Measurements from ENCODE around the gene MASP1. TPM values are rescaled to one million over a fixed set of nuclear protein-coding genes. Genes with fewer than 3 reads are reported as not detected.

The MASP1 gene
- total and polyA plus RNA-seq, 2 of the 4 experiments (the other 2 are of a cell fraction) = 13.1 to 16.2 TPM

GRCh38 chr3:187310226-187310625 lies 18.7 kb upstream of the MASP1 start:
- H3K9me3 ChIP-seq (ENCODE audit: control insufficient read depth, insufficient read depth, low read length) = no peaks in the 10 kb centered on the region
- no peaks in the 10 kb centered on the region for H3K79me1 ChIP-seq (ENCODE audit: low read depth in 1 of 2, low read length in 2 of 2)
- H3K27ac ChIP-seq (ENCODE audit: insufficient read depth, low read length) = no peak overlapping the region
- no peaks in the 10 kb centered on the region for H3K9me1 ChIP-seq (ENCODE audit: insufficient read depth, low read length)
- no peak overlapping the region for H2AK9ac ChIP-seq (replicated peaks; ENCODE audit: low read depth, low read length, poor library complexity)
- in situ Hi-C loops (cut with MboI; ENCODE audit: low sequenced_read_pairs) = no loop called here
- dilution Hi-C loops (cut with HindIII; ENCODE audit: low sequenced_read_pairs, unreplicated experiment) = loop anchor here (25.0 kb wide), 1 partner anchor 377 kb away; no protein-coding TSS in a partner anchor
- intact Hi-C loops (cut with micrococcal nuclease) = loop anchor here (10.0 kb wide), 1 partner anchor 465 kb away; the partner anchor contains the start of gene ADIPOQ
- no peak overlapping the region for H2AK5ac ChIP-seq (ENCODE audit: low read depth, low read length)
- H3K14ac ChIP-seq (replicated peaks; ENCODE audit: low read depth, low read length) = no peak overlapping the region
- CTCF ChIA-PET = interaction anchor here (0.8 kb wide), 1 partner anchor 9 kb away, joined by 3 read pairs; no protein-coding TSS in a partner anchor
- peaks cover 4% of the 10 kb centered on the region for H3K4me1 ChIP-seq (ENCODE audit: control insufficient read depth, insufficient read depth, low read length)
- no peak overlapping the region for H4K91ac ChIP-seq (ENCODE audit: insufficient read depth, low read depth, low read length)
- no peak overlapping the region for H3K4me3 ChIP-seq (ENCODE audit: insufficient read depth, low read depth, low read length)
- H4K20me1 ChIP-seq (ENCODE audit: insufficient read depth, low read length) = no peaks in the 10 kb centered on the region
- H4K8ac ChIP-seq (ENCODE audit: low read depth in 2 of 2, low read length in 2 of 2) = no peak overlapping the region
- H3K27me3 ChIP-seq (ENCODE audit: control insufficient read depth, insufficient read depth, low read length) = peaks cover 9% of the 10 kb centered on the region
- H3K4me2 ChIP-seq (ENCODE audit: low read depth, low read length) = no peak overlapping the region
- POLR2A ChIA-PET (ENCODE audit: unreplicated experiment) = interaction anchor here (0.7 kb wide), 1 partner anchor 142 kb away, joined by 5 read pairs; no protein-coding TSS in a partner anchor
- H2BK20ac ChIP-seq (ENCODE audit: low read depth, low read length) = no peak overlapping the region
- no peak overlapping the region for H2BK120ac ChIP-seq (ENCODE audit: low read depth, low read length)
- DNase-seq (no peak), ATAC-seq (ENCODE audit: low read depth) (no peak)
- no peak overlapping the region for H2BK5ac ChIP-seq (ENCODE audit: low read depth, low read length, poor library complexity, severe bottlenecking)
- no TSS peak for BruUV-seq (replicated peaks)
- no peak overlapping the region for H3K4ac ChIP-seq (ENCODE audit: low read depth, low read length)
- no peak overlapping the region for H3K9ac ChIP-seq (ENCODE audit: low read depth, low read length)
- no peak overlapping the region for H3K18ac ChIP-seq (ENCODE audit: low read depth, low read length)
- no peak overlapping the region for H3K23ac ChIP-seq (ENCODE audit: low read depth, low read length)
- H3K56ac ChIP-seq (ENCODE audit: extremely low read depth, insufficient read depth, low read length) = no peak overlapping the region
- no peak overlapping the region for H2AFZ ChIP-seq (replicated peaks; ENCODE audit: low read length, poor library complexity)
- no peaks in the 10 kb centered on the region for H3K36me3 ChIP-seq (ENCODE audit: control insufficient read depth, insufficient read depth, low read length)
- no peak overlapping the region for H4K5ac ChIP-seq (ENCODE audit: low read depth, low read length)
- TF ChIP-seq ELK1 (IDR thresholded peaks at IDR 0.05; ENCODE audit: borderline replicate concordance, low read depth, low read length) = no peak
- TF ChIP-seq CTCF (conservative IDR thresholded peaks at IDR 0.05; ENCODE audit: low read depth, low read length) = no peak
- TF ChIP-seq NFE2L2 (IDR thresholded peaks at IDR 0.05; ENCODE audit: low read depth, low read length) = no peak
- TF ChIP-seq SMC3 (IDR thresholded peaks at IDR 0.05; ENCODE audit: low read depth, low read length) = no peak
- no peak for TF ChIP-seq CEBPB (IDR thresholded peaks at IDR 0.05; ENCODE audit: low read depth, low read length)
- TF ChIP-seq RFX5 (IDR thresholded peaks at IDR 0.05; ENCODE audit: low read depth, low read length) = no peak
- no peak for TF ChIP-seq FOS (IDR thresholded peaks at IDR 0.05; ENCODE audit: low read depth, low read length)
- no peak for TF ChIP-seq POLR2A (IDR thresholded peaks at IDR 0.05; ENCODE audit: low read depth, low read length)
- no peak for TF ChIP-seq MAZ (IDR thresholded peaks at IDR 0.05; ENCODE audit: borderline replicate concordance, low read depth, low read length)
- TF ChIP-seq MXI1 (IDR thresholded peaks at IDR 0.05; ENCODE audit: borderline replicate concordance, low read depth, low read length) = no peak
- no peak for TF ChIP-seq BHLHE40 (IDR thresholded peaks at IDR 0.05; ENCODE audit: low read depth, low read length)
- no peak overlapping the region for H2BK15ac ChIP-seq (ENCODE audit: low read depth, low read length)

Data from IMR-90 (cell line).